ENCODE results near the gene TBX5.

- TF ChIP-seq POLR2A (IDR thresholded peaks at IDR 0.05; ENCODE audit: low read length) (no peak), GATA1 (IDR thresholded peaks at IDR 0.05; ENCODE audit: low read depth, low read length) (no peak)
Measured at GRCh38 chr12:114368685-114369452, 37.1 kb downstream of the TBX5 start.

Measured in erythroblast (primary cell).